ENCODE measurements around the gene PHYHIPL. TPM values are rescaled to one million over a fixed set of nuclear protein-coding genes. Genes with fewer than 3 reads are reported as not detected.

PHYHIPL gene
- total and polyA plus RNA-seq, 2 donors, result 0.09 to 1.9 TPM

- H3K4me3 ChIP-seq (ENCODE audit: low read length in 2 of 2), result no peak overlapping the region
- no peaks in the 10 kb centered on the region for H3K27me3 ChIP-seq (ENCODE audit: control insufficient read depth in 2 of 2, insufficient read depth in 1 of 2, low read length in 1 of 2)
- peak in 4 of 9 donors; percentile 1 to 18 (median 8) for DNase-seq (ENCODE audit: low read depth in 6 of 9, low spot score in 9 of 9)
- H3K27ac ChIP-seq (ENCODE audit: low read depth in 1 of 2, low read length in 1 of 2), result no peak overlapping the region
- H3K4me1 ChIP-seq (ENCODE audit: control insufficient read depth in 2 of 2, insufficient read depth in 2 of 2, low read length in 2 of 2), result no peaks in the 10 kb centered on the region
- H3K36me3 ChIP-seq (ENCODE audit: control insufficient read depth in 2 of 2, insufficient read depth in 2 of 2, low read length in 1 of 2), result no peaks in the 10 kb centered on the region
- 62% methylated on average over 2 of the region's 2 CpGs for WGBS
- H3K9me3 ChIP-seq (ENCODE audit: control insufficient read depth in 2 of 2, insufficient read depth in 1 of 2, low read length in 1 of 2), result no peaks in the 10 kb centered on the region
Measured at GRCh38 chr10:59240582-59241183, 64.2 kb downstream of the PHYHIPL start.

- 96% methylated on average over 1 of the region's 1 CpG for WGBS
- no peak for DNase-seq (ENCODE audit: low read depth in 6 of 9, low spot score in 9 of 9)
- H3K4me1 ChIP-seq (ENCODE audit: control insufficient read depth in 2 of 2, insufficient read depth in 2 of 2, low read length in 2 of 2), result no peaks in the 10 kb centered on the region
- no peak overlapping the region for H3K27ac ChIP-seq (ENCODE audit: low read depth in 1 of 2, low read length in 1 of 2)
- H3K4me3 ChIP-seq (ENCODE audit: low read length in 2 of 2), result no peak overlapping the region
- H3K27me3 ChIP-seq (ENCODE audit: control insufficient read depth in 2 of 2, insufficient read depth in 1 of 2, low read length in 1 of 2), result no peaks in the 10 kb centered on the region
- no peaks in the 10 kb centered on the region for H3K9me3 ChIP-seq (ENCODE audit: control insufficient read depth in 2 of 2, insufficient read depth in 1 of 2, low read length in 1 of 2)
- H3K36me3 ChIP-seq (ENCODE audit: control insufficient read depth in 2 of 2, insufficient read depth in 2 of 2, low read length in 1 of 2), result no peaks in the 10 kb centered on the region
Measured at GRCh38 chr10:59242057-59242456, 65.6 kb downstream of the PHYHIPL start.

- no peak for DNase-seq (ENCODE audit: low read depth in 6 of 9, low spot score in 9 of 9)
- Histone ChIP-seq H3K9me3 (ENCODE audit: control insufficient read depth in 2 of 2, insufficient read depth in 1 of 2, low read length in 1 of 2) (no peaks in the 10 kb centered on the region), H3K4me1 (ENCODE audit: control insufficient read depth in 2 of 2, insufficient read depth in 2 of 2, low read length in 2 of 2) (no peaks in the 10 kb centered on the region), H3K4me3 (ENCODE audit: low read length in 2 of 2) (no peak overlapping the region), H3K27me3 (ENCODE audit: control insufficient read depth in 2 of 2, insufficient read depth in 1 of 2, low read length in 1 of 2) (no peaks in the 10 kb centered on the region), H3K27ac (ENCODE audit: low read depth in 1 of 2, low read length in 1 of 2) (no peak overlapping the region), H3K36me3 (ENCODE audit: control insufficient read depth in 2 of 2, insufficient read depth in 2 of 2, low read length in 1 of 2) (no peaks in the 10 kb centered on the region)
- 94% methylated on average over 3 of the region's 3 CpGs for WGBS
Measured at GRCh38 chr10:59242991-59243390, 66.5 kb downstream of the PHYHIPL start.

GRCh38 chr10:59243611-59244195 lies 67.3 kb downstream of the PHYHIPL start:
- Histone ChIP-seq H3K27me3 (ENCODE audit: control insufficient read depth in 2 of 2, insufficient read depth in 1 of 2, low read length in 1 of 2) (no peaks in the 10 kb centered on the region), H3K4me3 (ENCODE audit: low read length in 2 of 2) (no peak overlapping the region), H3K36me3 (ENCODE audit: control insufficient read depth in 2 of 2, insufficient read depth in 2 of 2, low read length in 1 of 2) (no peaks in the 10 kb centered on the region), H3K9me3 (ENCODE audit: control insufficient read depth in 2 of 2, insufficient read depth in 1 of 2, low read length in 1 of 2) (no peaks in the 10 kb centered on the region), H3K27ac (ENCODE audit: low read depth in 1 of 2, low read length in 1 of 2) (no peak overlapping the region), H3K4me1 (ENCODE audit: control insufficient read depth in 2 of 2, insufficient read depth in 2 of 2, low read length in 2 of 2) (no peaks in the 10 kb centered on the region)
- no peak for DNase-seq (ENCODE audit: low read depth in 6 of 9, low spot score in 9 of 9)
- 96% methylated on average over 2 of the region's 2 CpGs for WGBS

- no peaks in the 10 kb centered on the region for H3K4me1 ChIP-seq (ENCODE audit: control insufficient read depth in 2 of 2, insufficient read depth in 2 of 2, low read length in 2 of 2)
- no peaks in the 10 kb centered on the region for H3K36me3 ChIP-seq (ENCODE audit: control insufficient read depth in 2 of 2, insufficient read depth in 2 of 2, low read length in 1 of 2)
- no peak overlapping the region for H3K27ac ChIP-seq (ENCODE audit: low read depth in 1 of 2, low read length in 1 of 2)
- no peaks in the 10 kb centered on the region for H3K27me3 ChIP-seq (ENCODE audit: control insufficient read depth in 2 of 2, insufficient read depth in 1 of 2, low read length in 1 of 2)
- DNase-seq (ENCODE audit: low read depth in 6 of 9, low spot score in 9 of 9), result no peak
- 92% methylated on average over 1 of the region's 1 CpG for WGBS
- no peak overlapping the region for H3K4me3 ChIP-seq (ENCODE audit: low read length in 2 of 2)
- no peaks in the 10 kb centered on the region for H3K9me3 ChIP-seq (ENCODE audit: control insufficient read depth in 2 of 2, insufficient read depth in 1 of 2, low read length in 1 of 2)
Measured at GRCh38 chr10:59244871-59245270, 68.4 kb downstream of the PHYHIPL start.

GRCh38 chr10:59245686-59246085 lies 69.2 kb downstream of the PHYHIPL start:
- H3K4me3 ChIP-seq (ENCODE audit: low read length in 2 of 2), result no peak overlapping the region
- no peak for DNase-seq (ENCODE audit: low read depth in 6 of 9, low spot score in 9 of 9)
- WGBS, result 96% methylated on average over 1 of the region's 1 CpG
- H3K36me3 ChIP-seq (ENCODE audit: control insufficient read depth in 2 of 2, insufficient read depth in 2 of 2, low read length in 1 of 2), result no peaks in the 10 kb centered on the region
- no peaks in the 10 kb centered on the region for H3K4me1 ChIP-seq (ENCODE audit: control insufficient read depth in 2 of 2, insufficient read depth in 2 of 2, low read length in 2 of 2)
- H3K27ac ChIP-seq (ENCODE audit: low read depth in 1 of 2, low read length in 1 of 2), result no peak overlapping the region
- H3K27me3 ChIP-seq (ENCODE audit: control insufficient read depth in 2 of 2, insufficient read depth in 1 of 2, low read length in 1 of 2), result no peaks in the 10 kb centered on the region
- no peaks in the 10 kb centered on the region for H3K9me3 ChIP-seq (ENCODE audit: control insufficient read depth in 2 of 2, insufficient read depth in 1 of 2, low read length in 1 of 2)

GRCh38 chr10:59252491-59252890 lies 76.0 kb downstream of the PHYHIPL start:
- no peaks in the 10 kb centered on the region for H3K27me3 ChIP-seq (ENCODE audit: control insufficient read depth in 2 of 2, insufficient read depth in 1 of 2, low read length in 1 of 2)
- no peaks in the 10 kb centered on the region for H3K4me1 ChIP-seq (ENCODE audit: control insufficient read depth in 2 of 2, insufficient read depth in 2 of 2, low read length in 2 of 2)
- H3K4me3 ChIP-seq (ENCODE audit: low read length in 2 of 2), result no peak overlapping the region
- H3K9me3 ChIP-seq (ENCODE audit: control insufficient read depth in 2 of 2, insufficient read depth in 1 of 2, low read length in 1 of 2), result no peaks in the 10 kb centered on the region
- H3K27ac ChIP-seq (ENCODE audit: low read depth in 1 of 2, low read length in 1 of 2), result no peak overlapping the region
- no peaks in the 10 kb centered on the region for H3K36me3 ChIP-seq (ENCODE audit: control insufficient read depth in 2 of 2, insufficient read depth in 2 of 2, low read length in 1 of 2)
- no peak for DNase-seq (ENCODE audit: low read depth in 6 of 9, low spot score in 9 of 9)

- no peak for DNase-seq (ENCODE audit: low read depth in 6 of 9, low spot score in 9 of 9)
- WGBS, result 95% methylated on average over 1 of the region's 1 CpG
- H3K4me1 ChIP-seq (ENCODE audit: control insufficient read depth in 2 of 2, insufficient read depth in 2 of 2, low read length in 2 of 2), result no peaks in the 10 kb centered on the region
- H3K36me3 ChIP-seq (ENCODE audit: control insufficient read depth in 2 of 2, insufficient read depth in 2 of 2, low read length in 1 of 2), result no peaks in the 10 kb centered on the region
- H3K9me3 ChIP-seq (ENCODE audit: control insufficient read depth in 2 of 2, insufficient read depth in 1 of 2, low read length in 1 of 2), result no peaks in the 10 kb centered on the region
- H3K27ac ChIP-seq (ENCODE audit: low read depth in 1 of 2, low read length in 1 of 2), result no peak overlapping the region
- no peak overlapping the region for H3K4me3 ChIP-seq (ENCODE audit: low read length in 2 of 2)
- no peaks in the 10 kb centered on the region for H3K27me3 ChIP-seq (ENCODE audit: control insufficient read depth in 2 of 2, insufficient read depth in 1 of 2, low read length in 1 of 2)
Measured at GRCh38 chr10:59255463-59255862, 79.0 kb downstream of the PHYHIPL start.

- H3K36me3 ChIP-seq (ENCODE audit: control insufficient read depth in 2 of 2, insufficient read depth in 2 of 2, low read length in 1 of 2), result no peaks in the 10 kb centered on the region
- DNase-seq (ENCODE audit: low read depth in 6 of 9, low spot score in 9 of 9), result no peak
- H3K27me3 ChIP-seq (ENCODE audit: control insufficient read depth in 2 of 2, insufficient read depth in 1 of 2, low read length in 1 of 2), result no peaks in the 10 kb centered on the region
- H3K4me3 ChIP-seq (ENCODE audit: low read length in 2 of 2), result no peak overlapping the region
- H3K4me1 ChIP-seq (ENCODE audit: control insufficient read depth in 2 of 2, insufficient read depth in 2 of 2, low read length in 2 of 2), result no peaks in the 10 kb centered on the region
- 98% methylated on average over 1 of the region's 1 CpG for WGBS
- H3K27ac ChIP-seq (ENCODE audit: low read depth in 1 of 2, low read length in 1 of 2), result no peak overlapping the region
- no peaks in the 10 kb centered on the region for H3K9me3 ChIP-seq (ENCODE audit: control insufficient read depth in 2 of 2, insufficient read depth in 1 of 2, low read length in 1 of 2)
Measured at GRCh38 chr10:59257224-59257623, 80.8 kb downstream of the PHYHIPL start.

All from thymus (tissue), 11 donors.